ENCODE measurements around the gene FBXL3. TPM values are rescaled to one million over a fixed set of nuclear protein-coding genes. Genes with fewer than 3 reads are reported as not detected.
"Not testable (repeated sequence)": the region's sequence is repeated elsewhere in the genome, so short reads cannot be mapped to it uniquely, and the experiment has no call there.

FBXL3 gene
- total RNA-seq, 4 donors from 2014 or later: 144 to 164 (median 155) TPM

DNA sequence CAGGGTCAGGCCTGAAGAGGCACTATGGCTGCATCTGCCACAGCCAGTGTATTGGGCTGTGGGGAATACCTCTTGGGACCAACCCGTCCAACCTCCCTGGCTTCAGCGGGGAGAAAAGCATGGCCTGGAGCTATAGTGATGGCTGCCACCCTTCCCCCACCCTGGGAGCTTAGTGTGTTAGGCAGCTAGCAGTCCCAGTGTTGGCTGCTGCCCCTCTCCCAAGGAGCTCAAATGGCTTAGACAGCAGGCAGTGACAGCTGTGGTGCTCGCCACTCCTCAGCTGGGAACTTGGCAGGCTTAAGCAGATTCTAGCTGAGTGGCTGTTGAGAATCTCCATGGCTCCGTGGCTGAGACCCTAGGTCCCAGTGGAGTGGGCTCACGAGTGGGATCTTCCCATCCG lies 58.9 kb downstream of the FBXL3 start:
- Histone ChIP-seq H3K27me3 (no peaks in the 10 kb centered on the region), H3K4me3 (replicated peaks in 1 of 3) (no peak overlapping the region), H3K9me3 (no peaks in the 10 kb centered on the region), H3K4me1 (no peaks in the 10 kb centered on the region), H3K36me3 (no peaks in the 10 kb centered on the region), H3K27ac (no peak overlapping the region)
- no peak for TF ChIP-seq POLR2A (IDR thresholded peaks at IDR 0.05)
- TF ChIP-seq, protein P1, sequence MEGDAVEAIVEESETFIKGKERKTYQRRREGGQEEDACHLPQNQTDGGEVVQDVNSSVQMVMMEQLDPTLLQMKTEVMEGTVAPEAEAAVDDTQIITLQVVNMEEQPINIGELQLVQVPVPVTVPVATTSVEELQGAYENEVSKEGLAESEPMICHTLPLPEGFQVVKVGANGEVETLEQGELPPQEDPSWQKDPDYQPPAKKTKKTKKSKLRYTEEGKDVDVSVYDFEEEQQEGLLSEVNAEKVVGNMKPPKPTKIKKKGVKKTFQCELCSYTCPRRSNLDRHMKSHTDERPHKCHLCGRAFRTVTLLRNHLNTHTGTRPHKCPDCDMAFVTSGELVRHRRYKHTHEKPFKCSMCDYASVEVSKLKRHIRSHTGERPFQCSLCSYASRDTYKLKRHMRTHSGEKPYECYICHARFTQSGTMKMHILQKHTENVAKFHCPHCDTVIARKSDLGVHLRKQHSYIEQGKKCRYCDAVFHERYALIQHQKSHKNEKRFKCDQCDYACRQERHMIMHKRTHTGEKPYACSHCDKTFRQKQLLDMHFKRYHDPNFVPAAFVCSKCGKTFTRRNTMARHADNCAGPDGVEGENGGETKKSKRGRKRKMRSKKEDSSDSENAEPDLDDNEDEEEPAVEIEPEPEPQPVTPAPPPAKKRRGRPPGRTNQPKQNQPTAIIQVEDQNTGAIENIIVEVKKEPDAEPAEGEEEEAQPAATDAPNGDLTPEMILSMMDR (IDR thresholded peaks at IDR 0.05): no peak
- WGBS, 2 donors: 47 to 82% methylated on average over 3 of the region's 6 CpGs
- intact Hi-C loops (cut with DNase I): no loop called here
- DNase-seq: no peak

GRCh38 chr13:76967031-76967430 lies 59.9 kb downstream of the FBXL3 start:
- intact Hi-C loops (cut with DNase I): no loop called here
- 83 to 91% methylated on average over 6 of the region's 6 CpGs for WGBS, 2 donors

DNA sequence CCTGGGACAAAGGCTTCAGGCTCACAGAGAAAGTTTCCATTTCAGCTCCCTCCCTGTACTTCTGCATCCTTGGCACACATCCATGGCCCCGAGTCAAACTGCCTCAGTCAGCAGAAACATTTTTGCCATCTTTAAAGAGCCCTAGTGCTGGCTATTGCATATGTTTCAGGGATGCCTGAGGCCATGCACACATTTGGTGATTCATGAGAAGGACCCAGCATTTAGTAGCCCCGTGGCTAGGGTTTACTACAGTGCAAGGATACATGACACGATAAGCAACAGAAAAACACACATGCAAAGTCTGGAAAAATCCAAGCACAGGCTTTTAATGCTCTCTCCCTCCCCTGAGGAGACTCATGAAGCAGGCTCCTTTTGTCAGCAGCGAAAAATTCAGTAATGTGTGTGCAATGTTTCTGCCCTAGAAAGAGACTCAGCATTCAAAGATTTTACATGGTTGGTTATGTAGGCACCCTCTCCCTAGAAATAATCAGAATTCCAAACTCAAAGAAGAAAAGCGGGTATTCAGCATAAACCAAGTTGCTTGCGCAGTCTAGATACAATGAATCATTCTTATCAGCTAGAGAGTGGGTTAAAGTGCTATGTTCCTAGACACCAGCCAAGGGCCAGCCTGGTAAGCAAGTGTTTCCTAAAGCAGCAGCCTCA lies 61.1 kb downstream of the FBXL3 start:
- no peaks in the 10 kb centered on the region for H3K9me3 ChIP-seq
- 52 to 63% methylated on average over 6 of the region's 6 CpGs for WGBS, 2 donors
- no peaks in the 10 kb centered on the region for H3K36me3 ChIP-seq
- no peak overlapping the region for H3K4me3 ChIP-seq (replicated peaks in 1 of 3)
- no peaks in the 10 kb centered on the region for H3K27me3 ChIP-seq
- intact Hi-C loops (cut with DNase I): no loop called here
- H3K27ac ChIP-seq: no peak overlapping the region
- peak; percentile 48 to 68 for DNase-seq
- TF ChIP-seq POLR2A (IDR thresholded peaks at IDR 0.05): no peak
- TF ChIP-seq, protein P1 (IDR thresholded peaks at IDR 0.05): no peak
- H3K4me1 ChIP-seq: no peaks in the 10 kb centered on the region

More at GRCh38 chr13:76967031-76967430, 59.9 kb downstream of the FBXL3 start:
- no peak for TF ChIP-seq POLR2A (IDR thresholded peaks at IDR 0.05)
- TF ChIP-seq, protein P1 (IDR thresholded peaks at IDR 0.05): no peak
- no peaks in the 10 kb centered on the region for H3K27me3 ChIP-seq
- no peaks in the 10 kb centered on the region for H3K4me1 ChIP-seq
- H3K9me3 ChIP-seq: no peaks in the 10 kb centered on the region
- H3K4me3 ChIP-seq (replicated peaks in 1 of 3): no peak overlapping the region
- DNase-seq: no peak
- no peaks in the 10 kb centered on the region for H3K36me3 ChIP-seq
- H3K27ac ChIP-seq: no peak overlapping the region

DNA sequence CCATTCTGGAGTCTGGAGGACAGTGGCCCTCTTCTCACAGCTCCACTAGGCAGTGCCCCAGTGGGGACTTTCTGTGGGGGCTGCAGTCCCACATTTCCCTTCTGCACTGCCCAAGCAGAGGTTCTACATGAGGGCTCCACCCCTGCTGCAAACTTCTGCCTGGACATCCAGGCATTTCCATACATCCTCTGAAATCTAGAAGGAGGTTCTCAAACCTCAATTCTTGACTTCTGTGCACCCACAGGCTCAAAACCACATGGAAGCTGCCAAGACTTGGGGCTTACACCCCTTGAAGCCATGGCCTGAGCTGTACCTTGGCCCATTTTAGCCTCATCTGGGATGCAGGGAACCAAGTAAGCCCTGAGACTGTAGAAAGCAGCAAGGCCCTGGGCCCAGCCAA lies 67.2 kb downstream of the FBXL3 start:
- H3K4me1 ChIP-seq; H3K27me3 ChIP-seq; H3K4me3 ChIP-seq (replicated peaks in 1 of 3); H3K36me3 ChIP-seq; DNase-seq; H3K9me3 ChIP-seq; intact Hi-C loops (cut with DNase I); H3K27ac ChIP-seq: not testable (repeated sequence)

DNA sequence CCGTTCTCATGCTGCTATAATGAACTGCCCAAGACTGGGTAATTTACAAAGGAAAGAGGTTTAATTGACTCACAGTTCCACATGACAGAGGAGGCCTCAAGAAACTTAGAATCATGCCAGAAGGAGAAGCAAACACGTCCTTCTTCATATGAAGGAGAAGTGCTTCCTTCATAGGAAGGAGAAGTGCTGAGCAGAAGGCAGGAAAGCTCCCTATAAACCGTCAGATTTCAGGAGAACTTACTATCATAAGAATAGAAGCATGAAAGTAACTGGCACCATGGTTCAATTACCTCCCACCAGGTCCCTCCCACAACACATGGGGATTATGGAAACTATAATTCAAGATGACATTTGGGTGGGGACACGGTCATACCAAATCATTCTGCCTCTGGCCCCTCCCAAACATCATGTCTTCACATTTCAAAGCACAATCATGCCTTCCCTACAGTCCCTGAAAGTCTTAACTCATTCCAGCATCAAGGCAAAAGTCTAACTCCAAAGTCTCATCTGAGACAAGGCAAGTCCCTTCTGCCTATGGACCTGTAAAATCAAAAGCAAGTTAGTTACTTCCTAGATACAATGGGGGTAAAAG lies 68.0 kb downstream of the FBXL3 start:
- TF ChIP-seq, protein P1 (IDR thresholded peaks at IDR 0.05): no peak
- TF ChIP-seq POLR2A (IDR thresholded peaks at IDR 0.05): no peak
- Histone ChIP-seq H3K27me3 (no peaks in the 10 kb centered on the region), H3K4me3 (replicated peaks in 1 of 3) (no peak overlapping the region), H3K4me1 (no peaks in the 10 kb centered on the region), H3K27ac (no peak overlapping the region), H3K36me3 (no peaks in the 10 kb centered on the region), H3K9me3 (no peaks in the 10 kb centered on the region)
- WGBS, 2 donors: 90% methylated on average over 4 of the region's 4 CpGs
- no peak for DNase-seq
- intact Hi-C loops (cut with DNase I): no loop called here

Measured in thyroid gland (tissue), 4 donors.